Measurements from ENCODE around the gene ST6GALNAC3.
"Not testable (repeated sequence)": the region's sequence is repeated elsewhere in the genome, so short reads cannot be mapped to it uniquely, and the experiment has no call there.

The ST6GALNAC3 gene

DNA sequence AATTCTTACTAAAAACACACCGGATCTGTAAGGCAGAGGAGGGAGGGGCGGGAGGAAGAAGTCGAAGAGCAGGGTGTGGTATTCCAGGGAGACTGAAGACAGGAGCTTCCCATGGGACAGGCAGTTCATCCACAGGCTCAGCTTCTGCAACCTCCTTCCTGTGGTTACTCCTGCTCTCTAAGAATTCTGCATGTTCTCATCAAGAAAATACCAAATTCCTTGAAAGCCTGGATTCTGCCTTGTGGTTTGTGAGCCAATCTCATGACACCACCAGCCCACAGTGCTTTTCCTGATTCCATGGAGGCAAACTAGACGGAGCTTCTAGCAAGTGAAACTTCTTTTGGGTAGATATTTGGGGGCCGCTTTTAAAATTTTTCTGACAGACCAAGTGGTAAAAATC, 1.1 kb upstream of the ST6GALNAC3 start:
- DNase-seq (ENCODE audit: low read depth) = peak; percentile 76

GRCh38 chr1:76075188-76075489, 593 bp downstream of the ST6GALNAC3 start:
- DNase-seq (ENCODE audit: low read depth) = no peak

DNA sequence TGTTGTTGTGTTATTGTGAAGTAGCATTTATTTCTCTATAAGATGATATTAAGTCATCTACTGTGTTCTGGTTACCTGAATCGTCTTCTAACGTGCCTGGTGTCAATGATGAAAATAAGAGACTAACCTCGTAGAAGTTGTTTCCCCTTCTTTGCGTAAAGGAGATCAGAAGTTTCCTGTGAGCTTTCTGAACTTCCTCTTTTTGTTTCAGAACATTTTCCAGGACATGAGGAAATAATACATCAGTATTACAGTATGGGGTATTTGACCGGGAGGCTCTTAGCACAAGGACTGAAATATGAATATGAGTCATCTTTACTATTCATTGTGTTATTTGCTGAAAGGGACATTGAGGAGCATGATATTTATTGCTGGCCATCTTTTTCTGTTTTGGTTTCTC, 1.3 kb downstream of the ST6GALNAC3 start:
- DNase-seq (ENCODE audit: low read depth) = no peak

DNA sequence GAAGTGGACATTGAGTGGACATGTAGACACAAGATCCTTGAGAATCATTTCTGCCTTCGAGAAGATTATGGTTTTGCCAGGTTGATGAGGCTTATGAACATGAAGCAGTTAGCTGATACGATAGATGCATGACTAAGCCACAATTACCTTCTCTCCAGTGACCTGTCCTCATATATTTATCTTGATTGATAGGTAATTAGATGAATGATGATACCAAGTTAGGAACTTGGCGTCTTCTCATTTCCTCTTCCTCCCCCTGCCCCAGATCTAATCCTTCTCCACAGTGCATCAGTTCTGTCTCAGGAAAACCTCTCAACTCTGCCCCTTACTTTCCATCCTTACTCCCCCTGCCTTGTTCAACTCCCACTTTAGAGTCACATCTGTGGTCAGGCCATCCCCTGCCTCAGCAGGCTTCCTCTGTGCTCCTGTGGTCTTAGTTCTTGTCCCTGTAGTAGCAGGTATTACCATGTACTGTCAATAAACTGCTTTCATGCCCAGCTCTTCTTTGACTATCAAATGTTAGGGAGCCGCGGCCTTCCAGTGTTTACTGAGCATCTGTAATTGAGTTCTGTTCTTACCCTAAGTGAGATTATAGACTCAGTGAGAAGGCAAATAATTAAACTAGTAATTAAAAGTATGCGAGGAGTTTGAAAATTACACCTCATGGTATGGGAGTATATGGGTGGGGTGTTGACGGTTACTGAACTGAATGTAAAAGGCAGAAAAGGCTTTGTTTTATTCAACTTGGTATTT, 5.1 kb downstream of the ST6GALNAC3 start:
- DNase-seq (ENCODE audit: low read depth) = no peak

DNA sequence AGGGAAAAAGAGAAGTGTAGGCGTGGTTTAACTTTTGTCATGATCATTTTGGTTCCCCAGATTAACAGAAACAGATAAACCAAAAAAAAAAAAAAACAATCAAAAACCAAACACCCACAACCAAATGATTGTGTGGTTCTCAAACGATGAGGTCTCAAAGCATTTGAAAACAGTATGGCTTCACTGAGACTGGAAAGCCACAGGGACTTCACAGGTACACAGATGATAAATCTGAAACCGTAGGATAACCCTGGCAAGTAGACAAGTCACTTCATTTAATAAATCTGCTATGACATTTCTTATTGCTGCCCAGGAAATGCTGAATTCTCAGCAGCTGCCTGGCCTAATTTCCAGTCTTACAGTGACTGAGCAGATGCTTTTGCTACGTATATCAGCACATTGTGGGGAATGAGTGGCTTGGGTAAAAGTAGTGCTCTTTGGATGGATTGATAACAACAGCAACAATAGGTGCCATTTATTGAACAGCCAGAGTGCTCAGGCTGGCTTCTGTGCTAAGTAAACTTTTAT, 6.1 kb downstream of the ST6GALNAC3 start:
- DNase-seq (ENCODE audit: low read depth) = no peak

GRCh38 chr1:76082062-76082461, 7.5 kb downstream of the ST6GALNAC3 start:
- DNase-seq (ENCODE audit: low read depth) = no peak

- no peak for DNase-seq (ENCODE audit: low read depth)
Measured at GRCh38 chr1:76083189-76083588, 8.6 kb downstream of the ST6GALNAC3 start.

GRCh38 chr1:76084029-76084627, 9.6 kb downstream of the ST6GALNAC3 start:
- DNase-seq (ENCODE audit: low read depth) = no peak

DNA sequence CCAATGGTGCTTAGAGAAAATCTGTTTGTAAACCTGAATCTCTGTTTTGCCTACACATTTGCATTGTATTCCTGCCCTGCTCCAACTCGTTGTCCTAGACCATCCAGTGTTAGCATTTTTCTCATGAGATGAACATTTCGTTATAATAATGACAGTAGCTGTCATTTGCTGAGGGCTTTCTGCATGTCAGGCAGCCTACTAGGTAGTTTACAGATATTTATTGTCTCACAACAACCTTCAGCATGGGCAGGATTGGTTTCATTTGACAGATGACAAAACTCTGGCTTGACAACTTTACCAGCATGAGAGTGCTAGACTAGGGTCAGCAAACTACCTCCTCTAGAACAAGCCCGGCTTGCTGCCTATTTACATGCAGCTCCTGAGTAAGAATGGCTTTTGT, 10.1 kb downstream of the ST6GALNAC3 start:
- DNase-seq (ENCODE audit: low read depth) = no peak

GRCh38 chr1:76086109-76086508, 11.6 kb downstream of the ST6GALNAC3 start:
- DNase-seq (ENCODE audit: low read depth) = no peak

GRCh38 chr1:76086597-76086996, 12.1 kb downstream of the ST6GALNAC3 start:
- no peak for DNase-seq (ENCODE audit: low read depth)

DNA sequence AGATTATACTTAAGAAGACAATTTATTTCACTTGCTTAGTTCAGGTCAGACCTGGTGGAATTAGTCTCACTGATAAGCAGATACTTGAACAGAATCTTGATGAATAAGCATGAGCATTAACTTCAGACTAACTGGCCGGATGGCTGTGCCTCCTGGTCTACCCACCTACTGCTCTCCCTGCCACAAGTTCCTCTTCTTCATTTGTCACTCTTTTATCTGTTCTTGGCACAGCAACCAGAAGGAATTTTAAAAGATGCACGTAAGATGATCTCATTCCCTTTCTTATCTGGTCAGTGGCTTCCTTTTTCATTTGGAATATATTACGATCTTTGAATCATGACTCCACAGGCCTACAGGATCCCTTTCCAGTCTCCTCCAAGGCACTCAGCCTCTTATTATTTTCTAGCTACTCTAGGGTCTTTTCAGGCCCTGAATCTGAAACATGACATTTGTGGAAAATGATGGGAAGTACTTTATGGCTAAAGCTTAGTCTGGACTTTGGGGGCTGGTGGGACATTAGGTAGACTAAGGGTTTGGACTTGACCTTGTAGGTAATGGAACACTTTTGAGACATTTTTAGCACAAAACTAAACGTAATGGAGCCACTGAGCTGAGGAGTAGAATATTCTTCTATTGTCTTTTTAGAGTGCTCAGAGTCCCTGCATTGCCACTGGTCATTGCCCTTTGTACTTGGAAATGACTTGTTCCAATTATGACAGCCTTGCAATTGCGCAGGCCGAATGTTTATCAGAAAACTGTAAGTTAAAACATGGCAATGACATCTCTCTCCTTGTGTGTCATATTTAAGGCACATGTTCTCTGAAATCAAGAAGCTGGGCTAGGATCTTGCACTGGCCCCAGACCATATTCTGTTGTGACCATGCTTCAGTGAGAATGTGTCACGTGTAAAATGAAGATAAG, 16.0 kb downstream of the ST6GALNAC3 start:
- DNase-seq (ENCODE audit: low read depth) = no peak

DNA sequence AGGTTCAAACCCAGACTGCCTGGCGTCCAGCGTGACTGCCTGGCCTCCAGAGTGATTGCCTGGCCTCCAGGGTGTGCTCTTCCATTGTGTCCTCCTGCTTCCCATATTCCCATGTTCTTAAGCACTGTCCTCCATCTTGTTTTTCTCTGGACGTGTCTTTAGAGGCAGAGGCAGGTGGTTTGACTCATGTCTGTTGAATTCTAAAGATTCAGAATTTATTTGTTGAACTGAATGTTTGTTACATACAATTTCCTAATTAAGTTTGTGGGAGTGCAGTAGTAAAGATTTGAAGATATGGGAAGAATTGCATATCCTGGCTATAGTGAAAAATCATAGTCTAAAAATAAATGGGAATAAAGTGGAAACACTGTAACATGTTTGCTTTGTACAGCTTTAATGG, 18.3 kb downstream of the ST6GALNAC3 start:
- no peak for DNase-seq (ENCODE audit: low read depth)

- no peak for DNase-seq (ENCODE audit: low read depth)
Measured at GRCh38 chr1:76093522-76094312, 19.2 kb downstream of the ST6GALNAC3 start.

DNA sequence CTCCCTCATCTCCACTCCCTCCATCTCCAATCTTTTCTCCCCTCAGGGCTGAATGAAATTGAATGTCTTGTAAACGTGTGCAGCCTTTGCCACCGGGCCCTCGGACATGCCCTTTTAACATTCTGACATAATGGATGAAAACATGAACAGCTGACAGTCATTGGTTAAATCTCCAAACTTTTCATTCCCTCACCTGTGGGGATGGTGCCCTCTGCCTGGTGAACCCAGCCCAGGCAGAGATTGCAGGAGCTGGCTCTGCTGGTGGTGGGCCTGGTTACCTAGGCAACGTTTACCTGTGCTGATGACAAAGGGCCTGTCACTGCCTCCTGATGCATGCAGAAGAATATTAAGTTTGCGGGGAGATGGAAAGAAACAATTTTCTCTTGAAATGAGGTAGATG, 21.3 kb downstream of the ST6GALNAC3 start:
- DNase-seq (ENCODE audit: low read depth) = no peak

DNA sequence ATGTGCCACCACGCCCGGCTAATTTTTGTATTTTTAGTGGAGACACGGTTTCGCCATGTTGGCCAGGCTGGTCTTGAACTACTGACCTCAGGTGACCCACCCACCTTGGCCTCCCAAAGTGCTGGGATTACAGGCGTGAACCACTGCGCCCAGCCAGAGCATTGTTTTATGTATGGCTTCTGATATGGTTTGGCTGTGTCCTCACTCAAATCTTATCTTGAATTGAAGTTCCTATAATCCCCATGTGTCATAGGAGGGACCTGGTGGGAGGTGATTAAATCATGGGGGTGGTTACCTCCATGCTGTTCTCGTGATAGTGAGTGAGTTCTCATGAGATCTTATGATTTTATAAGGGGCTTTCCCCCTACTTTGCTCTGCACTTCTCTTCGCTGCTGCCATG, 22.5 kb downstream of the ST6GALNAC3 start:
- DNase-seq (ENCODE audit: low read depth) = not testable (repeated sequence)

- DNase-seq (ENCODE audit: low read depth) = no peak
Measured at GRCh38 chr1:76098845-76099244, 24.3 kb downstream of the ST6GALNAC3 start.

DNA sequence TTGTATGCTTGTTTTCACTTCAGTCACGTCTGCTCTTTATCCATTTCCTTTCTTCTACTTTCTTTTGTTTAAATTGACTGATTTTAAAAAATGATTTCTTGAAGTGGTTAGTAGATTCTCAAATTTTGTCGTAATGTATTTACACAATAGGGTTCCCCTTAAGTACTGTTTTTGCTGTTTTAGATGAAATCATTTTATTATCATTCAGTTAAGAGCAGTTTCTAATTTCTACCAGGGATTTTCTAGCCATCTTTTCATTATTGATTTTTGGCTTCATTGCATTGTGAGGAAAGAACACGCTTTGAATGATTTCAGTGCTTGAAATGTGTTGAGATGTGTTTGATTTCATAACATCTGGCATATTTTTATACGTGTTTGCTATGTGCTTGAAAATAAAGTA, 27.0 kb downstream of the ST6GALNAC3 start:
- DNase-seq (ENCODE audit: low read depth) = no peak

GRCh38 chr1:76102046-76102445, 27.5 kb downstream of the ST6GALNAC3 start:
- no peak for DNase-seq (ENCODE audit: low read depth)

GRCh38 chr1:76103034-76103433, 28.5 kb downstream of the ST6GALNAC3 start:
- no peak for DNase-seq (ENCODE audit: low read depth)

DNA sequence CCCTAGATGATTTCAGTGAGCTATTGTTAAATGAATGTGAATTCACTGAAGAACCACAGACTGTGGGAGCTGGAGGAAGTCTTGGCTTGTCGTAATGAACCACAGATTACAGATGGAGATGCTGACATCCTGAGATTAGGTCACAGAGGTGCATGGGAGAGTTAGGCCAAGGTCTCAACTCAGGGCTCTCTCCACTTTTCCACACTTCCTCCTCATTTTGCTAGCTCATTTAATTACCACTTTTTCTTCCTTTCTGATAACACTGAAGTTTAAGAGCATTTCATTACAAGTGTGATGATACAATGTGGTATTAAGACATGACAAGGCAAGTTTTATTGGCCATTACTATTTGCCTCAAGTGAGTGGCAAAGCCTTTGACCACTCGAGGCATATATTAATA, 30.8 kb downstream of the ST6GALNAC3 start:
- no peak for DNase-seq (ENCODE audit: low read depth)

DNA sequence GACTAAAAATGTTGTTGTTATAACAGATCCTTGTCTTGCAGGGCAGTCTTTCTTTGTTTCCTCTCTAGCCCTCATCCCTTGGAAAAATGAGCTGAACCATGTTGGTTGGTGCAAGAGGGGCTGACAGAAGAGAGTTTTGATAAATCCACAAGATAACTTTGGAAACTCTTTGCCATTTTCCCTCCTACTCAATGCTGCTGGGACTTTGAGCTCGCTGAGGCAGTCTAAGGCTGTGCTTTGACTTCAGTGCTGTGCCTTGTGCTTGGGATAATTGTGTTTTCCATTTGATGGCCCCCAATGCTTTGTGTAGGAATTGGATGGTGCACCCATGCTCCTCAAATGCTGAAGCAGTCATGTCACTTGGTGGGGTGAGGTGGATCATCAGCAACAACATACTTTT, 31.7 kb downstream of the ST6GALNAC3 start:
- DNase-seq (ENCODE audit: low read depth) = no peak
